ENCODE results near the gene TLNRD1. TPM values are rescaled to one million over a fixed set of nuclear protein-coding genes. Genes with fewer than 3 reads are reported as not detected.

Gene TLNRD1
- total RNA-seq, 4 donors from 2014 or later = 10.1 to 22.4 (median 17.8) TPM

DNA sequence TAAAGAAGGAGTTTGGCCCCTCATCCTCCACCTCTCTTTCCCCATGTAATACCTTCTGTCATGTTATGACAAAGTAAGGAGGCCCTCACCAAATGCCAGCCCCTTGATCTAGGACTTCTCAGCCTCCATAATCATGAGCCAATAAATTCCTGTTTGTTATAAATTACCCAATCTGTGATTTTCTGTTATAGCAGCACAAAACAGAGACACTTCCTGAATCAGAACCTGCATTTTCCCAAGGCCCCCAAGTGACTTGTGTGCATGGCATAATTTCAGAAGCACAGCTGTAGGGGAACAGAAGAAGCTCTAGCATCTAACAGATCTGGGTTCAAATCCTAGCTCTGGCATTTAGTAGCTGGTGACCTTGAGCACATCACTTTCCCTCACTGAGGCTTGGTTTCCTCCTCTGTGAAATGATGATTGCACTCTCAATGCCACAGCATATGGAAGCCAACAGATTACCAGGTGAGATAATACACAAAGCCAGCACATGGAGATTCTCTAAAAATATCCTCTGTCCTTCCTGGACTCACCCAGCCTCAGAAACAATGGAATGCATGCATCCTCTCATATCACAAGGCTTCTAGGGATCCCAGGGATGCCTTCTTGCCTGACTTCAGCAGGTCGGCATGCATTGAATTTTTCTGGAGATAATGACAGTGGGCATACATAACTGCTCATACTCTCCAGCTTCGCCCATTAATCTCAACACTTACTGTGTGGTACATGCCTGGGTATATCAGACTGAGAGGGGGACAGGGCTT, 26.3 kb downstream of the TLNRD1 start:
- intact Hi-C loops (cut with DNase I; ENCODE audit: low total_unique reads) = no loop called here
- no peaks in the 10 kb centered on the region for H3K27me3 ChIP-seq

DNA sequence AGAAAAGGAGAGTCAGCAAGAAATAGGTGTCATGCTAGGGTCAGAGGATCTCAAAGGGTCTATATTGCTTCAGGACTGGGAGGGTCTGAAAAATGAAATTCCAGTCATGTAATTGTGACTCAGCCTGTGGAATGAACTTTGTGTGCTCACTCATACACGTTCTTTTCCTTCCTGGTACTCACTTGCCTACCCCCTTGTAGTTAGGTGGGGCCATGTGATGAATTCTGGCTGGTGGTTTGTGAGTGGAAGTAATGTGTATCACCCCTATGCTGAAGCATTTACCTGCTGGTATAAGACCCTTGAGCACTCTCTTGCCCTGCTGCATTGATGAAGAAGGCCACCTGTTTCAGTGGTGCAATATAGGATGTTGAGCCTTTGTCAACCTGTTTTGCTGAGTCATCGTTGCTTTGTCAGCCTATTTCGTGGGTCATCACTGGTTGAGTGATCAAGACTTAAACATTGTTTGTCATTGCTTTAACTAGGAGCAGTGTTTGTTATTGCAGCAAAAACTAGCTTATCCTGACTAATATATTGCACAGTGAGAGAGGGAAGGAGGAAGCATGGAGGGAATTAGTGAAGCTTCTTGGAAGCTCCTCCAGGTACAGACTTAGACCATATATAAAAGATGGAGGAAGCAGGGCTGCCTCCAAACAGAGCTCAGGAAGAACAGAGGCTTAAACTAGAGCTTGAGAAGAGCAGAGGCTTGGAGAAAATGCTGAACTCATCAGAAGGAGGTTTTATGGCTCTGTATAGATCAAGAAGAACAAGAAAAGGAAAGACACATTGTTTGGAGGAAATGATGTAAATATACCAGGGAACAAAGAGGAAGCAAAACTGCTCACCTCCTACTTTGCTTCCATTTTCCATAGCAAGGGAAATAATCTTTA, 28.9 kb downstream of the TLNRD1 start:
- Histone ChIP-seq H3K4me1 (no peaks in the 10 kb centered on the region), H3K36me3 (no peaks in the 10 kb centered on the region), H3K27me3 (no peaks in the 10 kb centered on the region), H3K27ac (no peak overlapping the region), H3K9me3 (no peaks in the 10 kb centered on the region), H3K4me3 (no peak overlapping the region)
- TF ChIP-seq, protein P1, sequence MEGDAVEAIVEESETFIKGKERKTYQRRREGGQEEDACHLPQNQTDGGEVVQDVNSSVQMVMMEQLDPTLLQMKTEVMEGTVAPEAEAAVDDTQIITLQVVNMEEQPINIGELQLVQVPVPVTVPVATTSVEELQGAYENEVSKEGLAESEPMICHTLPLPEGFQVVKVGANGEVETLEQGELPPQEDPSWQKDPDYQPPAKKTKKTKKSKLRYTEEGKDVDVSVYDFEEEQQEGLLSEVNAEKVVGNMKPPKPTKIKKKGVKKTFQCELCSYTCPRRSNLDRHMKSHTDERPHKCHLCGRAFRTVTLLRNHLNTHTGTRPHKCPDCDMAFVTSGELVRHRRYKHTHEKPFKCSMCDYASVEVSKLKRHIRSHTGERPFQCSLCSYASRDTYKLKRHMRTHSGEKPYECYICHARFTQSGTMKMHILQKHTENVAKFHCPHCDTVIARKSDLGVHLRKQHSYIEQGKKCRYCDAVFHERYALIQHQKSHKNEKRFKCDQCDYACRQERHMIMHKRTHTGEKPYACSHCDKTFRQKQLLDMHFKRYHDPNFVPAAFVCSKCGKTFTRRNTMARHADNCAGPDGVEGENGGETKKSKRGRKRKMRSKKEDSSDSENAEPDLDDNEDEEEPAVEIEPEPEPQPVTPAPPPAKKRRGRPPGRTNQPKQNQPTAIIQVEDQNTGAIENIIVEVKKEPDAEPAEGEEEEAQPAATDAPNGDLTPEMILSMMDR (IDR thresholded peaks at IDR 0.05) = no peak
- no peak for TF ChIP-seq POLR2A (IDR thresholded peaks at IDR 0.05)
- no peak for DNase-seq
- intact Hi-C loops (cut with DNase I; ENCODE audit: low total_unique reads) = no loop called here

More for the DNA sequence above, 26.3 kb downstream of the TLNRD1 start:
- Histone ChIP-seq H3K36me3 (no peaks in the 10 kb centered on the region), H3K9me3 (no peaks in the 10 kb centered on the region), H3K4me3 (no peak overlapping the region), H3K4me1 (no peaks in the 10 kb centered on the region), H3K27ac (no peak overlapping the region)
- TF ChIP-seq, protein P1 (IDR thresholded peaks at IDR 0.05) = no peak
- DNase-seq = no peak

DNA sequence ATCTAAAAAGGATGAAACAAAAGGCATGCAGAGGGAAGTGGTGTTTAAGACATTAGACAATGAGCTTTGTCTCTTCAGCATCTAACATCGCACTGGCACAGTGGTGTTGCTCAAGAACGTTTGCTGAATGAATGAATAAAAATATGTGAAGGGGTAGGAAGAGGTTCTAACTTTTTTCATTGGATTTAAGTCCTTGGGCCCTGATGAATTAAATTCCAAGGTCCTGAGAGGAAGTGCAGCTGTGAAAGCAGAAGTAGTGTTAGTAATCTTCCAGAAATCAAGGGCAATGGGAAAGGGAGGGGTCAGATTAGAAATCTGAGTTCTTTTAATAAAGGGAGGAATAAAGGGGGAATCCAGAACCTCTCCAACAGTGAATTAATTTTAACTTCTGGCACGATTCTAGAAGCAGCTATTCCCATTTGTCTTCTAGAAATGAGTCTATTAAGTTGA, 29.6 kb downstream of the TLNRD1 start:
- H3K27ac ChIP-seq = no peak overlapping the region
- no peaks in the 10 kb centered on the region for H3K4me1 ChIP-seq
- TF ChIP-seq, protein P1 (IDR thresholded peaks at IDR 0.05) = no peak
- TF ChIP-seq POLR2A (IDR thresholded peaks at IDR 0.05) = no peak
- H3K36me3 ChIP-seq = no peaks in the 10 kb centered on the region
- no peak for DNase-seq
- intact Hi-C loops (cut with DNase I; ENCODE audit: low total_unique reads) = no loop called here
- H3K4me3 ChIP-seq = no peak overlapping the region
- H3K27me3 ChIP-seq = no peaks in the 10 kb centered on the region
- no peaks in the 10 kb centered on the region for H3K9me3 ChIP-seq

DNA sequence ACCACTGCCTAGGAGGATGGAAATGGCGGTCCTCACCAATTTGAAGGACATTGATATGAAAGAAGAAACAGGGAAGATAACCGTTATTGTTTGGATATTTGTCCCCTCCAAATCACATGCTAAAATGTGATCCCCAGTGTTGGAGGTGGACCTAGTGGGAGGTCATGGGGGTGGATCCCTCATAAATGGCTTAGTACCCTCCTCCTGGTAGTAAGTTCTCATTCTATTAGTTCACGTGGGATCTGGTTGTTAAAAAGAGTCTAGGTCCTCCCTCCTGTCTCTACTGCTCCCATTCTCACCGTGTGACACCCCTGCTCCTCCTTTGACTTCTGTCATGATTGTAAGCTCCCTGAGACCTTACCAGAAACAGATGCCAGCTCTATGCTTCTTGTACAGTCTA, 30.5 kb downstream of the TLNRD1 start:
- Histone ChIP-seq H3K4me3 (no peak overlapping the region), H3K36me3 (no peaks in the 10 kb centered on the region), H3K27me3 (no peaks in the 10 kb centered on the region), H3K9me3 (no peaks in the 10 kb centered on the region), H3K4me1 (no peaks in the 10 kb centered on the region), H3K27ac (no peak overlapping the region)
- no peak for DNase-seq
- no peak for TF ChIP-seq POLR2A (IDR thresholded peaks at IDR 0.05)
- TF ChIP-seq, protein P1 (IDR thresholded peaks at IDR 0.05) = no peak
- intact Hi-C loops (cut with DNase I; ENCODE audit: low total_unique reads) = no loop called here

DNA sequence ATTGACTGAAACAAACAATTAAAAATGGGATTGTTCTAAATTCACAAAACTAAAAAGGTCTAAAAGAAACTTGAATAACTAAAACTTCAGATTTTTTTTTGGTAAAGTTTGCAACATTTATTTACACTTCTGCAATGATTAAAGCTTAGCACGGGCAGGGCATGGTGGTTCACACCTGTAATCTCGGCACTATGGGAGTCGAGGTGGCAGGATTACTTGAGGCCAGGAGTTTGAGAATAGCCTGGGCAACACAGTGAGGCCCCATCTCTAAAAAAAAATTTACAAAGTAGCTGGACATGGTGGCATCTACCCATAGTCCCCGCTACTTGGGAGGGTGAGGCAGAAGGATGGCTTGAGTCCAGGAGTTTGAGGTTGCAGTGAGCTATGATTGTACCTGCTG, 31.6 kb downstream of the TLNRD1 start:
- Histone ChIP-seq H3K4me3 (no peak overlapping the region), H3K9me3 (no peaks in the 10 kb centered on the region), H3K4me1 (no peaks in the 10 kb centered on the region), H3K27ac (no peak overlapping the region), H3K27me3 (no peaks in the 10 kb centered on the region), H3K36me3 (no peaks in the 10 kb centered on the region)
- DNase-seq = no peak
- intact Hi-C loops (cut with DNase I; ENCODE audit: low total_unique reads) = no loop called here
- no peak for TF ChIP-seq POLR2A (IDR thresholded peaks at IDR 0.05)
